ENCODE data around the gene GUCY1A2. TPM values are rescaled to one million over a fixed set of nuclear protein-coding genes. Genes with fewer than 3 reads are reported as not detected.

GUCY1A2 gene
- polyA plus RNA-seq, 3 donors, result not detected

- Histone ChIP-seq H4K20me1 (ENCODE audit: insufficient read depth, low read length) (no peaks in the 10 kb centered on the region), H3K36me3 (replicated peaks in 1 of 2; ENCODE audit: control insufficient read depth in 1 of 2, insufficient read depth in 2 of 2, low read length in 2 of 2) (no peaks in the 10 kb centered on the region), H3K27me3 (ENCODE audit: control insufficient read depth in 2 of 2, insufficient read depth in 2 of 2, low read length in 2 of 2) (no peaks in the 10 kb centered on the region), H3K4me3 (replicated peaks in 1 of 3; ENCODE audit: low read depth in 2 of 3, low read length in 3 of 3) (no peak overlapping the region), H3K79me2 (ENCODE audit: insufficient read depth, low read length) (no peaks in the 10 kb centered on the region), H3K4me2 (replicated peaks; ENCODE audit: extremely low read depth, low read length, poor library complexity, severe bottlenecking) (no peak overlapping the region), H2AFZ (ENCODE audit: insufficient read depth, low read depth, low read length, poor library complexity, severe bottlenecking) (no peak overlapping the region), H3K9me3 (replicated peaks in 1 of 2; ENCODE audit: control insufficient read depth in 1 of 2, insufficient read depth in 1 of 2, low read length in 2 of 2) (no peaks in the 10 kb centered on the region), H3K4me1 (ENCODE audit: control insufficient read depth in 1 of 2, insufficient read depth in 2 of 2, low read length in 2 of 2) (no peaks in the 10 kb centered on the region), H3K27ac (ENCODE audit: low read depth in 1 of 2, low read length in 2 of 2) (no peak overlapping the region), H3K9ac (ENCODE audit: insufficient read depth, low read length, poor library complexity, severe bottlenecking) (no peak overlapping the region)
- intact Hi-C loops (cut with micrococcal nuclease), result no loop called here
- no peaks in the 10 kb centered on the region for H3K4me1 Mint-ChIP-seq
- TF ChIP-seq CTCF (IDR thresholded peaks at IDR 0.05), result no peak
- no peak for DNase-seq
- H3K4me3 Mint-ChIP-seq, result no peak overlapping the region
- no CpG with 5 or more reads among the region's 2 CpGs for WGBS (ENCODE audit: insufficient coverage)
- H3K9me3 Mint-ChIP-seq, result peaks cover 0 to 2% (median 0%) of the 10 kb centered on the region in 7 donors
- peaks cover 0 to 2% (median 0%) of the 10 kb centered on the region in 3 donors for H3K27me3 Mint-ChIP-seq (ENCODE audit: low read depth in 3 of 3)
- H3K36me3 Mint-ChIP-seq, result no peaks in the 10 kb centered on the region
- H3K27ac Mint-ChIP-seq, result no peak overlapping the region
These were observed 321.2 kb downstream of the GUCY1A2 start for GRCh38 chr11:106697058-106697457.

DNA sequence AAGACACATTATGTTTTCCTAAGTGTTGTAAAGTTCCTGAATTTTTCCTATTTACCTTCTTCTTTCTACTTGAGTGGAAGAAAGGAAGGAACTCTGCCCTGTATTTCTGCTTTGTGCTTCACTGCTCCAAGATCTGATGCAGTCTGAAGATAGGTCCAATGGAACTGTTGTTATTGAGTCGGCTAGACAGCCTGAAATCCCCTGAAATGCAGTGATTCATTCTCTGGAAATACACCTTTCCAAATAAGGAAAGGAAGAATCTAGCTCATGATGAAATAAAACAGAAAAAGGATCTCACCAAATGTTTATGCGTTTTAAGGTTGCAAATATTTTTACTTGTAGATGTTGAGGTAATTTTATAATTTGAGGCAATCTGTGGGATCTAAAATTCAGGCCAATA lies 322.8 kb downstream of the GUCY1A2 start:
- Histone ChIP-seq H3K4me1 (ENCODE audit: control insufficient read depth in 1 of 2, insufficient read depth in 2 of 2, low read length in 2 of 2) (no peaks in the 10 kb centered on the region), H3K4me2 (replicated peaks; ENCODE audit: extremely low read depth, low read length, poor library complexity, severe bottlenecking) (no peak overlapping the region), H3K9me3 (replicated peaks in 1 of 2; ENCODE audit: control insufficient read depth in 1 of 2, insufficient read depth in 1 of 2, low read length in 2 of 2) (no peaks in the 10 kb centered on the region), H3K9ac (ENCODE audit: insufficient read depth, low read length, poor library complexity, severe bottlenecking) (no peak overlapping the region), H3K4me3 (replicated peaks in 1 of 3; ENCODE audit: low read depth in 2 of 3, low read length in 3 of 3) (no peak overlapping the region), H3K79me2 (ENCODE audit: insufficient read depth, low read length) (no peaks in the 10 kb centered on the region), H3K27me3 (ENCODE audit: control insufficient read depth in 2 of 2, insufficient read depth in 2 of 2, low read length in 2 of 2) (no peaks in the 10 kb centered on the region), H4K20me1 (ENCODE audit: insufficient read depth, low read length) (no peaks in the 10 kb centered on the region), H3K36me3 (replicated peaks in 1 of 2; ENCODE audit: control insufficient read depth in 1 of 2, insufficient read depth in 2 of 2, low read length in 2 of 2) (no peaks in the 10 kb centered on the region), H2AFZ (ENCODE audit: insufficient read depth, low read depth, low read length, poor library complexity, severe bottlenecking) (no peak overlapping the region), H3K27ac (ENCODE audit: low read depth in 1 of 2, low read length in 2 of 2) (no peak overlapping the region)
- no peak for DNase-seq
- WGBS (ENCODE audit: insufficient coverage), result no CpG with 5 or more reads among the region's 2 CpGs
- no peaks in the 10 kb centered on the region for H3K36me3 Mint-ChIP-seq
- H3K4me3 Mint-ChIP-seq, result no peak overlapping the region
- no peak for TF ChIP-seq CTCF (IDR thresholded peaks at IDR 0.05)
- peaks cover 0 to 2% (median 0%) of the 10 kb centered on the region in 7 donors for H3K9me3 Mint-ChIP-seq
- H3K4me1 Mint-ChIP-seq, result no peaks in the 10 kb centered on the region
- H3K27ac Mint-ChIP-seq, result no peak overlapping the region
- intact Hi-C loops (cut with micrococcal nuclease), result no loop called here
- H3K27me3 Mint-ChIP-seq (ENCODE audit: low read depth in 3 of 3), result peaks cover 0 to 2% (median 0%) of the 10 kb centered on the region in 3 donors

Measured in CD14-positive monocyte (primary cell).